GM23338 (cell line): Measurements from ENCODE around the gene INTS13. TPM values are rescaled to one million over a fixed set of nuclear protein-coding genes. Genes with fewer than 3 reads are reported as not detected.

ENCODE experiments used
- ATAC-seq: fragments of 200-7000 bp; cut with Tn5 transposase; 3 replicates; pipeline ENCODE4 v1.9.1; 2020
- DNase-seq: peaks from one replicate; pipeline ENCODE4 v3.0.0-alpha.2; 2015; ENCODE audit warnings: low spot score
- H2AFZ ChIP-seq: fragments of 200-600 bp; sonication (generic); 2 replicates; pipeline ENCODE4 v1.8.0; 2016; ENCODE audit warnings: antibody characterized with exemption, mild to moderate bottlenecking, moderate library complexity
- H3F3A ChIP-seq: fragments of 200-600 bp; sonication (generic); replicated peaks from 2 replicates; pipeline ENCODE4 v1.8.0; 2017; ENCODE audit warnings: antibody characterized with exemption, mixed run types, low read depth
- H3K27ac ChIP-seq: fragments of 200-600 bp; sonication (generic); 2 replicates; pipeline ENCODE4 v1.6.1; 2016; ENCODE audit warnings: low read depth
- H3K27me3 ChIP-seq: fragments of 200-600 bp; sonication (generic); 2 replicates; pipeline ENCODE4 v1.8.0; 2016; ENCODE audit warnings: mild to moderate bottlenecking, mixed run types, moderate library complexity; ENCODE audit not compliant: insufficient read depth
- H3K36me3 ChIP-seq: fragments of 200-600 bp; sonication (generic); 2 replicates; pipeline ENCODE4 v1.8.0; 2016; ENCODE audit warnings: mild to moderate bottlenecking; ENCODE audit not compliant: insufficient read depth
- H3K4me1 ChIP-seq: fragments of 200-600 bp; sonication (generic); 2 replicates; pipeline ENCODE4 v1.8.0; 2016; ENCODE audit warnings: mild to moderate bottlenecking, moderate library complexity; ENCODE audit not compliant: insufficient read depth
- H3K4me2 ChIP-seq: fragments of 200-600 bp; sonication (generic); 2 replicates; pipeline ENCODE4 v1.7.1; 2017; ENCODE audit warnings: mixed run types
- H3K4me3 ChIP-seq: fragments of 200-600 bp; sonication (generic); 2 replicates; pipeline ENCODE4 v1.6.1; 2016; ENCODE audit warnings: mixed run types
- H3K79me2 ChIP-seq: fragments of 200-600 bp; sonication (generic); replicated peaks from 2 replicates; pipeline ENCODE4 v1.8.0; 2017; ENCODE audit warnings: mild to moderate bottlenecking; ENCODE audit not compliant: insufficient read depth
- H3K9me2 ChIP-seq: fragments of 200-600 bp; sonication (generic); 2 replicates; pipeline ENCODE4 v1.8.0; 2017; ENCODE audit not compliant: insufficient read depth
- H4K20me1 ChIP-seq: fragments of 200-600 bp; sonication (generic); replicated peaks from 2 replicates; pipeline ENCODE4 v1.8.0; 2017; ENCODE audit warnings: mild to moderate bottlenecking; ENCODE audit not compliant: insufficient read depth
- H3K27ac Mint-ChIP-seq: 2 replicates; pipeline ENCODE4 v1.8.0; 2020; ENCODE audit warnings: inconsistent platforms, mild to moderate bottlenecking, moderate library complexity, mixed read lengths
- H3K27me3 Mint-ChIP-seq: 3 replicates; pipeline ENCODE4 v1.8.0; 2022; ENCODE audit warnings: low read depth, mild to moderate bottlenecking, moderate library complexity, mixed read lengths, inconsistent platforms; ENCODE audit not compliant: insufficient read depth, poor library complexity
- H3K36me3 Mint-ChIP-seq: 3 replicates; pipeline ENCODE4 v1.8.0; 2021; ENCODE audit warnings: low read depth, mild to moderate bottlenecking, inconsistent platforms, moderate library complexity, mixed read lengths
- H3K4me1 Mint-ChIP-seq: 3 replicates; pipeline ENCODE4 v1.8.0; 2020; ENCODE audit warnings: mild to moderate bottlenecking, inconsistent platforms, mixed read lengths
- H3K4me3 Mint-ChIP-seq: 3 replicates; pipeline ENCODE4 v1.8.0; 2021; ENCODE audit warnings: moderate library complexity, mild to moderate bottlenecking, inconsistent platforms, mixed read lengths
- H3K9me3 Mint-ChIP-seq: 3 replicates; pipeline ENCODE4 v1.8.0; 2020; ENCODE audit warnings: moderate library complexity, mild to moderate bottlenecking, inconsistent platforms, mixed read lengths
- CREB1 ChIP-seq: fragments of 250-450 bp; sonication (Bioruptor Pico); IDR thresholded peaks from 2 replicates; pipeline ENCODE4 v1.5.0; 2020; ENCODE audit warnings: low read depth, mild to moderate bottlenecking, moderate library complexity
- CTCF ChIP-seq, 2 experiments: fragments of 200-600 bp in 1 of 2; sonication (generic) in 1 of 2; conservative IDR thresholded peaks; 2 replicates each; pipeline versions ENCODE4 v1.5.1 to v1.6.1; 2016 to 2017; ENCODE audit warnings: antibody characterized with exemption in 2 of 2, low read depth in 2 of 2, mild to moderate bottlenecking in 2 of 2, moderate library complexity in 1 of 2
- JUNB ChIP-seq: IDR thresholded peaks from one replicate; pipeline ENCODE4 v1.6.1; 2016; ENCODE audit warnings: antibody characterized with exemption; ENCODE audit not compliant: unreplicated experiment
- NANOG ChIP-seq: IDR thresholded peaks from 2 replicates; pipeline ENCODE4 v1.6.1; 2016; ENCODE audit warnings: antibody characterized with exemption, borderline replicate concordance
- POLR2AphosphoS5 ChIP-seq: IDR thresholded peaks from 2 replicates; pipeline ENCODE4 v1.6.1; 2016; ENCODE audit warnings: antibody characterized with exemption, low read depth
- REST ChIP-seq: IDR thresholded peaks from one replicate; pipeline ENCODE4 v1.6.1; 2018; ENCODE audit warnings: antibody characterized with exemption; ENCODE audit not compliant: unreplicated experiment
- STAT1 ChIP-seq: IDR thresholded peaks from one replicate; pipeline ENCODE4 v1.6.1; 2016; ENCODE audit warnings: antibody characterized with exemption; ENCODE audit not compliant: unreplicated experiment
- ZNF331 ChIP-seq: fragments of 250-450 bp; sonication (Bioruptor Pico); IDR thresholded peaks from 2 replicates; pipeline ENCODE4 v1.5.0; 2020; ENCODE audit warnings: low read depth, mild to moderate bottlenecking, moderate library complexity
- polyA plus RNA-seq: library from polyadenylated mRNA; unstranded; fragments of >200 nt; fragmentation: Nextera tagmentation; extraction: Ambion mirVana; gene quantifications from 2 replicates; pipeline ENCODE4 v1.2.1, GENCODE V29; 2016
- total RNA-seq: library from RNA; depleted of rRNA; stranded (reverse); fragments of >200 nt; shearing (Covaris generic); gene quantifications from 2 replicates; pipeline ENCODE4 v1.2.3, GENCODE V29; 2014
- TF ChIP-seq, protein P1 (sequence below): IDR thresholded peaks from 2 replicates; pipeline ENCODE4 v1.6.1; 2016; ENCODE audit warnings: antibody characterized with exemption

Gene INTS13
- total and polyA plus RNA-seq, 2 experiments from 2014 or later = 91.3 to 94.1 TPM

DNA sequence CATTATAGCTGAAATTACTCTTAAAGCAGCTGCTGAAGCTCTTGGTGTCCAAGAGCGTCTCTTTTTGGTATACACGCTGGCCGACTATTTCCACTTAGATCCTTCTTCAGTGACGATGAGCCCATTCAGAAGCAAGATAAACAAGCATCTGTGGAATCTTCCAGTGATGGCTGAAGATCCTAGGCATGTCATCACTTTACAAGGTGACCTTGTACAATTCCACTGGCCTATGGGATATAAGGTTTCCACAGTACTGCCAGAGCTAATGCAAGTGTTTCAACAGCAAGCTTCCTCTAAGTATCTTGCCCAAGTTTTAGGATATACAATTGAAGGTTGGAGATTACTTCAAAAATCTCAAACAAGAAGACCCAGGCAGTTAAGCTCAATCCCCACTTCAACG, 47.0 kb downstream of the INTS13 start:
- Histone ChIP-seq H4K20me1 (no peaks in the 10 kb centered on the region), H3K4me3 (no peak overlapping the region), H3K4me2 (no peak overlapping the region), H3K27me3 (no peaks in the 10 kb centered on the region), H3F3A (no peaks in the 10 kb centered on the region), H3K36me3 (no peaks in the 10 kb centered on the region), H3K4me1 (no peaks in the 10 kb centered on the region), H2AFZ (no peak overlapping the region), H3K9me2 (no peaks in the 10 kb centered on the region), H3K27ac (no peak overlapping the region), H3K79me2 (no peaks in the 10 kb centered on the region)
- Mint-ChIP-seq H3K4me1 (no peaks in the 10 kb centered on the region), H3K27ac (0 out of 2 replicates have a peak overlapping the region, but pooled peaks have one; percentile 14), H3K27me3 (no peaks in the 10 kb centered on the region), H3K36me3 (no peaks in the 10 kb centered on the region), H3K9me3 (no peaks in the 10 kb centered on the region; the same call in 2 of the 3 replicates), H3K4me3 (no peak overlapping the region)
- DNase-seq = no peak
- ATAC-seq = no peak
- TF ChIP-seq NANOG (no peak), POLR2AphosphoS5 (no peak), ZNF331 (CRISPR knock-in tag) (no peak), STAT1 (no peak), REST (no peak), CREB1 (CRISPR knock-in tag) (no peak), JUNB (no peak)
- TF ChIP-seq, protein P1, sequence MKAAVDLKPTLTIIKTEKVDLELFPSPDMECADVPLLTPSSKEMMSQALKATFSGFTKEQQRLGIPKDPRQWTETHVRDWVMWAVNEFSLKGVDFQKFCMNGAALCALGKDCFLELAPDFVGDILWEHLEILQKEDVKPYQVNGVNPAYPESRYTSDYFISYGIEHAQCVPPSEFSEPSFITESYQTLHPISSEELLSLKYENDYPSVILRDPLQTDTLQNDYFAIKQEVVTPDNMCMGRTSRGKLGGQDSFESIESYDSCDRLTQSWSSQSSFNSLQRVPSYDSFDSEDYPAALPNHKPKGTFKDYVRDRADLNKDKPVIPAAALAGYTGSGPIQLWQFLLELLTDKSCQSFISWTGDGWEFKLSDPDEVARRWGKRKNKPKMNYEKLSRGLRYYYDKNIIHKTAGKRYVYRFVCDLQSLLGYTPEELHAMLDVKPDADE = no peak

- H2AFZ ChIP-seq = peak overlapping the region; percentile 90
- H3K36me3 ChIP-seq = peaks cover 4% of the 10 kb centered on the region; the same call in 1 of the 2 replicates
- peak; percentile 93 for DNase-seq
- H3K36me3 Mint-ChIP-seq = peaks cover 7% of the 10 kb centered on the region
- no peaks in the 10 kb centered on the region for H3F3A ChIP-seq
- H3K27ac ChIP-seq = no peak overlapping the region
- H3K79me2 ChIP-seq = no peaks in the 10 kb centered on the region
- H3K4me1 Mint-ChIP-seq = no peaks in the 10 kb centered on the region
- H3K4me3 Mint-ChIP-seq = no peak overlapping the region
- peak; percentile 96 for ATAC-seq
- no peaks in the 10 kb centered on the region for H4K20me1 ChIP-seq
- no peaks in the 10 kb centered on the region for H3K9me2 ChIP-seq
- H3K4me2 ChIP-seq = no peak overlapping the region
- H3K27ac Mint-ChIP-seq = no peak overlapping the region
- no peak overlapping the region for H3K4me3 ChIP-seq
- no peaks in the 10 kb centered on the region for H3K4me1 ChIP-seq
- peaks cover 2% of the 10 kb centered on the region for H3K27me3 Mint-ChIP-seq
- peaks cover 16% of the 10 kb centered on the region for H3K9me3 Mint-ChIP-seq
- TF ChIP-seq NANOG = no peak
- no peak for TF ChIP-seq POLR2AphosphoS5
- peak; percentile 97 to 98 for TF ChIP-seq CTCF (conservative IDR thresholded peaks at IDR 0.05; ENCODE audit: low read depth in 2 of 2)
- no peak for TF ChIP-seq ZNF331 (CRISPR knock-in tag)
- H3K27me3 ChIP-seq = no peaks in the 10 kb centered on the region
These were observed 52.8 kb downstream of the INTS13 start for GRCh38 chr12:26884765-26885576.
